RCC 7860 (cell line): ENCODE measurements around the gene DDX23.

Experiments
- DNase-seq: peaks from one replicate; pipeline ENCODE4 v3.0.0-alpha.2; 2015; ENCODE audit warnings: low spot score
- FAIRE-seq: peaks from 2 replicates; lab custom pipeline; 2012; peaks lifted over from hg19 to GRCh38; lab: Jason Lieb, UNC

Gene DDX23

DNA sequence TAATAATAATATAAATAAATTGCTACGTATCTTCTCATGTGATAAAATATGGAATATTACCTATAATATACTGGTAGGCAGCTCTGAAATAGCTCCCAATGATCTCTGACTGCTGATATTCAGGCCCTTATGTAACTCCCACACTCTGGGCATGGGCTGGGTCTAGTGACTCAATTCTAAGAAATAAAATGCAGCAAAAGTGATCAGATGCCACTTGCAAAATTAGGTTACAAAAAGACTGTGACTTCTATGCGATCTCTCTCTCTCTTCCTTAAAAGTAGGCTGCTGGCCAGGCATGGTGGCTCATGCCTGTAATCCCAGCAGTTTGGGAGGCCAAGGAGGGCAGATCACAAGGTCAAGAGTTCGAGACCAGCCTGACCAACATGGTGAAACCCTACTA, 44.0 kb downstream of the DDX23 start:
- FAIRE-seq (no peak), DNase-seq (no peak)

DNA sequence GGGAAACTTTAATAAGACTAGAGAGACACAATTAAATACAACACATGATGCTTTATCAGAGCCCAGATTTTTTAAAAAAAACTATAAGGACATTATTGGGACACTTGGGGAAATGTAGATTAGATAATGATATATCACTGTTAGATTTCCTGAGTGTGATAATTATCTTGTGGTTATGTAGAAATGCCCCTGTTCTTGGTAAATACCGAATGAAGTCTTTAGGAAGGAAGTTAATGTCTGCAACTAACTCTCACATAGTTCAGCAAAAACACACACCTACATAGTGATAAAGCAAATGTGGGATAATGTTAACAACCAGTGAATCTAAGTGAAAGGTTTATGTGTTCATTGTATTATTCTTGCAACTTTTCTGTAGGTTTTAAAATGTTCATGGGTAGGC, 48.3 kb downstream of the DDX23 start:
- DNase-seq (no peak), FAIRE-seq (no peak)

DNA sequence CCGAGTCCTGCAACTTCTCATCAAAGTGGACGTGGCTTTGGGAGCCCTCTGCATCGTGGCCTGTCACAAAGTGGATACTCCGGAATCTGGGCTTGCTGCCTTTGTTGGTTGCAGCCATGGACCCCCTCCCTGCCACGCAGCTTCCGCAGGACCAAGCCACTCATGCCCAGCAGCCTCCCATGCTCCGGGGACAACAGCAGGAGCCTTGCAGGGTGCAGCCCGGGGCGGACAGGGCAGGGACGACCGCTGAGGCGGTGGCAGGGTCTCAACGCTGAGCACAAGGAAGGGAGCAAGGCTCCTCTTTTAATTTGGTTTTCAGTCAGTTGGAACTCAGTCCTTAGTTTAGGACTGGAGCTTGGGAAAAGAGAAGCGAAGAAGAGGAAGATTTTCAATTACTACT, 51.0 kb downstream of the DDX23 start:
- DNase-seq (no peak), FAIRE-seq (no peak)

DNA sequence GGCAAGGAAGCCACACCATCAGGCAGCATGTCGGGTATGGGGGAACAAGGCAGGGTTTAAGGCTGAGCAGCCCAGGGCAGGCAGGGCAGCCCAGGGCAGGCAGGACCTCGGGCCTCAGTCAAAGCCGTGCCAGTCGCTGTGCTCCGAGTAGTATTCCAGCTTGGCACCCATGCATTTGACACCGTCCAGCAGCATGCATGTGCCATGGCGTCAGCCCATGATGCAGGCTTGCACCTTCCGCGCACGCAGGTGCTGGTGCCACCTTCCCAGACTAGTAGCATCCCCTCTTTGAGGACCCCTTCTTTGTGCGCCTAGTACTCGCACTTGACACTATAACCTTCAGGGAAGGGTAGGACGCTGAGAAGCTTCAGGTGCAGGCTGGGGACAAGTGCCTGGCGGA, 51.5 kb downstream of the DDX23 start:
- FAIRE-seq (no peak), DNase-seq (no peak)

DNA sequence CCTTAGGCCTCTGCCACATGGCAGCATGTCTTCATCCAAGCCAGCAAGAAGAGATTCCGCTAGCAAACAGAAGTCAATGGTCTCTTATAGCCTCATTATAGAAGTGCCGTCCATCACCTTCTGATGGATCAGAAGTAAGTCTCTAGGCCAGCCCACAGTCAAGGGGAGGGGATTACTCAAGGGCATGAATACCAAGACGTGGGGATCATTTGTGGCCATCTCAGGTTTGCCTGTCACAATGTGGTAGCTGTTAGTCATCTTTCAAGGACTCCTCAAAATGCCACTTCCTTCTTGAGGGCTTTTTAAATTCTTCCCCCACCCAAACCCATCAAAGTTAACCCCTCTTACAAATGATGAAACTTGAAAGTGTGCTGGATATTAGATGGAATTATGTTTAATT, 55.0 kb downstream of the DDX23 start:
- no peak for DNase-seq
- no peak for FAIRE-seq

DNA sequence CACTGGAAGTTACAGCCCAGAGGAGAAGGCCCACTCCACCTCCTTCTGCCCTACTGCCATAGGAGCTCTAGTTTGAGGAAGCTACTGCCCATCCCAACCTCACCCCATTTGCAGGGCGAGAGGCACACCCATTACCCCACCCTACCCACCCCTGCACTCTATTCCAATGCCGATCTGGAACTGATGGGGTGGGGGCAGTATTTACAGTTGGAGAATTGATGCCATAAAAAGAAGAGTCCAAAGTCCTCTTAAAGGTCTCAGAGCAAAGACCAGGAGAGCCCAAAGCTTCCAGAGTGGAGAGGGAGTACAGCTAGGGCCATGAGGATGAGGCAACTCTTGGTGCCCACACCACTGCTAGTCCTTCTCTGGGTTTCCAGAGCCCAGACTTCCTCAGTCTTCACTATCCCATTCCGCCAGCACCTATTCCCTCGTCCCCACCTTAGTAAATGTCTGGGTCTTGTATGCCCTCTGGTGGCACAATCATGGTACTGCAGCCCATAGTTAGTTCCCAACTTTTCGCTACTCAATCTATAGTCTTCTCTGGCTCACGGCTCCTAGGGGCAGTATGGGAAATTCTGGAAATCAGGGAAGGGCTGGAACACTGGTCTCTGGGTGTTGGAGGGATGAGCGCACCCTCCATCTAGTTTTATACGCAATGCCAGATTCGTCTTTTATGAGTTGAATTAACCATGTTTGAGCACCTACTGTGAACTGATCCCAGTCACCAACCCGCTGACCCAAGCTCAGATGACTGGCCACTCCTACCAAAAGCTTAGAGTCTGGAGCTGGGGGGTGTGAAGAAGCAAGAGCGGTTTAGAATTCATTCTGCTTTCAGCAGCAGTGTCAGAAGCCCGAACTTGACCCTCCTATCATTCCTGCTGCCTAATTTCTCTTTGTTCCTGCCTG, 56.2 kb downstream of the DDX23 start:
- peak; percentile 56 for DNase-seq

DNA sequence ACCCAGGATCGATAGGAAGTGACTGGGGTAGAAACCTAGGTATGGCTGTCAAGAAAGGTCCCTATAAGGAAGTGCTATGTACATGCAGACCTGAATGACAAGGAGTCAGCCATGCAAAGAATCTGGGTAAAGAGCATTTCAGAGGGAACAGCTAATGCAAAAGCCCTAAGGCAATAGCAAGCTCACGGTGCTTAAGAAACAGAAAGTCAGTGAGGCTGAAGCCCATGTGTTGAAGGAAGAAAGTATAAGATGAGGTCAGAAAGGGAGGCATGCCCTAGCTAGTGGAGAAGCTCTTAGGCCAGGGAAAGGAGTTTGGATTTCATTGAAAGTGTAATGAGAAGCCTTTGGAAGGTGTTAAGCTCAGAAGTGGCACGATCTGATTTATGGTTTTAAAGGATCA, 57.1 kb downstream of the DDX23 start:
- no peak for FAIRE-seq

More for the DNA sequence above, 56.2 kb downstream of the DDX23 start:
- FAIRE-seq: peak; percentile 60

DNA sequence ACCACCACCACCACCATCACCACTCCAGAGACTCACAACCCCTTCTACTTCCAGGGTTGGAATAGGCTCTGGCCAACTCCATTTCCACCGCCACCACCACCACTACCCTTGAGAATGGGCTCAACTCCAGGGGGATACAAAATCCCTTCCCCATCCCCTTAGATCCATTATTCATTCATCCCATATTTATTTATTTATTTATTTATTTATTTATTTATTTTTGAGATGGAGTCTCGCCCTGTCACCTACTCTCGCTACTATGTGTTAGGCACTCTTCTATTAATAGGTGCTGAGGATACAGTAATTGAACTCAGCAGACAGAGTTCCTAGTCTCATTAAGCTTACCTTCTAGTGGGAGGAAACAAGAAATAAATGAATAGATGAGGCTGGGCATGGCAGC, 58.3 kb downstream of the DDX23 start:
- FAIRE-seq: no peak
- no peak for DNase-seq

More for the DNA sequence above, 57.1 kb downstream of the DDX23 start:
- peak; percentile 5 for DNase-seq

DNA sequence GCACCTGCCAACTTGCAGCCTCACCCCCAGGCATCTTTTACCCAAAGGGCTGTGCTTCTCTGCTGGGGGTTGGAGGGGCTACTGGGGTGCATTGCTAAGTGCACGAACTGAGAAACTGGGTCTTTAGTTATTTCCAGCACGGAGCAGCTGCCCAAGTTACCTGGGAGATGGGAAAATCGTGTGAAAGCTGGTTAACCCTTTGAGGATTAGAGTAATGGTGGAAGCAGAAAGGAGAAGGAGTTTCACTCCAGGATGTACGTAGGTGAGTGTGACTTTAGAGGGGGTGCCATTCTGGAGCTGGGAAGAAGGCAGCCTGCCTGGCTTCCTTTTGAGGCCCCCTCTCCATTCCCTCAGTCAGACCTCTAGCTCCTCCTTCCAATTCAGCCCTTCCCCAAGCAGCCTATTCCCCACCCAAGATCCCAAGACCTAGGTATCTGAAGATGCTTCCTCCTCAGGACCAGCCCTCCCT, 62.1 kb downstream of the DDX23 start:
- FAIRE-seq (no peak), DNase-seq (no peak)

DNA sequence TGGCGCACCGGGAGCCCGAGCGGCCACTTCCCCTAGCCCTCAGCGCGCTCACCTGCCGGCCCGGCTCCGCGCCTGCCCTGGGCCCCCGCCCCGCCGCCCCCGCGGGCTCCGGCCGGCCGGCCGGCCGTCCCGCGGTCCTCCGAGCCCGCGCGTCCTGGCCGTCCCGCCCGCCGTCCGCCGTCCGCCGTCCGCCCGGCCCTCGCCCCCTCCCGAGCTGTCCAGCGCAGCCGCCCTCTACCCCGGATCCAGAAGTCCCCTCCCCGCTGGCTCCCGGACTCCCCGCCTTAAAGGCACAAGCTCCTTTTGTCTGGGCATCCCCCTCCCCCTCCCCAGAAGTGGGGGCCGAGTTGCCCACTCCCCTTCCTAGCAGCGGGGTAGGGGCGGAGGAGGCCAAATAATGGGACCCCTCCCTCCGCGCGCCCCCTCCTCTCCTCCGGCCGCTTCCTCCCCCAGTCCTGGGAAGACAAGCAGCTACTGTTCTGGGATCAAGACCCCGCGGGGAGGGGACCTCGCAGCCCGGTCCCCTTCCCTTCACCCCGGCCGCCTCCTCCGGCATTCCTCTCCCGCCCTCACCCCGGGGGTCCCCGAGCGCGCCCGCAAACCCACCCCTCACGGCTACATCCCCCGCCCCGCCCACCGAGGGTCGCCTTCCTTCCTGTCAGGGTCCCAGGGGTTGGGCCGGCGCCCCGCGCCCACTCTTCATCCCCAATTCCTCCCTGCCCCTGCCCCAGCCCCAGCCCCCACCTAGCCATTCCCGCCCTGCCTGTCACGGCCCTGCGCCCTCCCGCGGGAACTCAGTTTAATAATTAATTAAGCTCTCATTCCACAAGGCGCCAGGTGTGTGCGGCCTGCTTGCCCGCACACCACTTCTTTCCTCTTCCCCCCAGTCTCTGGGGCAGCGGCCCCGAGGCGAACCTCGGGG, 62.8 kb downstream of the DDX23 start, which contains the start of gene ADCY6:
TSS of gene ADCY6 (minus strand) at position 236 of the 922 bp plus-strand sequence. CDS start 5,655 bp downstream, outside the sequence.
- DNase-seq: peak; percentile 31
- FAIRE-seq: no peak

DNA sequence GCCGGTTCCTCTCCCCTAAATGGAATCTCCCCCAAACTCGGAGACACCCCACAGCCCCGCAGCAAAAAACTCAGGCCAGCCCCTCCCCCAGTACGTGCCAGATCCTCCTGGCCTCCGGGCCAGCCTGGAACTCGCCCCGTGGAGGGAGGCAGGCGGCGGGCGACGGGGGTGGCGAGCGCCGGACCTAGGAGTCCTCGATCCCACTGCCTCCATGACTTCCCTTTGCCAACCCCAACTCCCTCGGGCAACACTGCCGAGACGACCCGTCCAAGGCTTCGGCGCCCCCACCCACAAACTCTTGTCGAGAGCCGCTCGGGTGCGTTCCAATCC, 63.5 kb downstream of the DDX23 start:
- DNase-seq (no peak), FAIRE-seq (no peak)

DNA sequence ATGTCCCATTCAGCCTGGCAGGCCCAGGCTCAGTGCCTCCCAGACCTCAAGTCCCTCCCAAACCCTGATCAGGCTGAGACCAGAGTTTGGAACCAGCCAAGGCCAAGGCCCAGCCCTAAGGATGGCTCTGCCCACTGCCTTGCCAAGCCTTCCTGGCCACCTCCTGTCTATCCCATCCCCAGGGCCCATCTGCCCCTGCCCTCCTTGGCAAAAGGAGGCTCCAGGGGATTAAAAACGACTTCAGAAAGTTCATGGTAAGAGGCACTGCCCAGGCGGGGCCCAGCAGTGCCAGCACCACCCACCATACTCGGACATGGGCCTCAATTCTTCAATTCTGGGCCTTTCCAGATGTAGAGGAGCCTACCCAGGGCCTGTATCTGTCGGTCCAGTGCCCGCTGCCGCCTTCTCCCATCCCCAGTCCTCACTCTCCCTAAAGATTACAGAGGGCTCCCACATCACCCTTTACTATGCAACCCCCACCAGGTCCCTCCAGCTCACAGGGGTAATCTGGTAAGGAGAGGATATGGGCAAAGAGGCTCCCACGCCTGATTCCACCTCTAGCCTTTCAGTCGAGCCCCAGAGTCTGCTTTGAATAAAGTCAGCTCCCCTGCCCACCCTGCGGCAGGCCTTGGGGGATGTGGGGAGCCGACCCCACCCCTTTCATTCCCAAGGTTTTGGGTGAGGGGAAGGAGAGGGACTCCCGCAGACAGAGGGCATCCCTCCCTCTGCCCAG, 64.0 kb downstream of the DDX23 start:
- DNase-seq (no peak), FAIRE-seq (no peak)

DNA sequence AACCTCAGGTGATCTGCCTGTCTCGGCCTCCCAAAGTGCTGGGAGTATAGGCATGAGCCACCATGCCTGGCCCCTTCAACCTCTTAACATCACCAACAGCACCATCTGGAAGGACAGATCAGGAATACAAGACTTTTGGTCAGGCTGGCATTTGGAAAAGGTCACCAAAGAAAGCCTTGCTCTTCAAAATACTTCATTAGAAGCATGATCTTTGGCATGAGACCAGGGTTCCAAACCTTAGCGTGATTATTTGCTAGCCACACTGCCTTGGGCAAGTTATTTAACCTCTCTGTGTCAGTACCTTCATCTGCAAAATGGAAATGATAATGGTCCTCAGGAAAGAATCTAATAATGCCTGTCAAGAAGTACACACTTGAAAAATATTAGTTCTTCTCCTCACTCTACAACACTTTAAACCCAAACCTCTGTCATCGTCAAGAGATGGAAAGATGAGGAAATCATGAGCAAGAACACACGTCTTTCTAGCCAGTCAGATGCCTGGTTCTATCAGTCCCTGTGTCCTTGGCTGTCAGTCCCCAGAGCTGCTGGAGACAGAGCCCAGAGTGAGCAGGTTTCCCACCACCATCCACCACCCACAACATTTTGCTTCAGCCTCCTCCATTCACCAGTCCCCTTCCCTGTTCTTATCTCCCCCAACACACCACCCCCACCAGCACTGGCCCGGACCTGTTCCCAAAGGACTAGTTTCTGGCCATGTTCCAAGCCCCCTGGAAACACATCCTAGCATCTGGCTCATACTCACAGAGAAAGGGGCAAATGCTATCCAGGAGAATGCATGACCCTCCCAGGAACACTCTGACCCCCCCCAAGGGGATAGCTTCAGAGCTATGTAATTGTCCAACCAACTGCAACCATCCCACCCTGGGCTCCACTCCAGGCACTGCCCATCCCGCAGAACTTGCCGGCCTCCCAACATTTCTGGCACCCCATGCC, 65.1 kb downstream of the DDX23 start:
- no peak for DNase-seq
- FAIRE-seq: no peak

DNA sequence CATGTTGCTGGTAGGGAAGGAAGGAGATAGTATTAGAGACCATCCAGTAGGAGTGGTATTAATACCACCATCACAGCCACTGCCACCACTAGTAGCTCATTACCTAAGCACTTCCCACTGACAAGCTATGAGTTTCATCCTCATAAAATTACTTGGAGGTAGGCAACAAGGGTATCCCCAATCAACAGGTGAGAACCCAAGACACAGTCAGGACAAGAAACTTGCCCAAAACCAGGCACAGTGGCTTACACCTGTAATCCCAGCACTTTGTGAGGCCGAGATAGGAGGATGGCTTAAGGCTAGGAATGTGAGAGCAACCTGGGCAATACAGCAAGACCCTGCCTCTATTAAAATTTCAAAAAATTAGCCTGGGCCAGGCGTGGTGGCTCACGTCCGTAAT, 68.5 kb downstream of the DDX23 start:
- FAIRE-seq (no peak), DNase-seq (no peak)

DNA sequence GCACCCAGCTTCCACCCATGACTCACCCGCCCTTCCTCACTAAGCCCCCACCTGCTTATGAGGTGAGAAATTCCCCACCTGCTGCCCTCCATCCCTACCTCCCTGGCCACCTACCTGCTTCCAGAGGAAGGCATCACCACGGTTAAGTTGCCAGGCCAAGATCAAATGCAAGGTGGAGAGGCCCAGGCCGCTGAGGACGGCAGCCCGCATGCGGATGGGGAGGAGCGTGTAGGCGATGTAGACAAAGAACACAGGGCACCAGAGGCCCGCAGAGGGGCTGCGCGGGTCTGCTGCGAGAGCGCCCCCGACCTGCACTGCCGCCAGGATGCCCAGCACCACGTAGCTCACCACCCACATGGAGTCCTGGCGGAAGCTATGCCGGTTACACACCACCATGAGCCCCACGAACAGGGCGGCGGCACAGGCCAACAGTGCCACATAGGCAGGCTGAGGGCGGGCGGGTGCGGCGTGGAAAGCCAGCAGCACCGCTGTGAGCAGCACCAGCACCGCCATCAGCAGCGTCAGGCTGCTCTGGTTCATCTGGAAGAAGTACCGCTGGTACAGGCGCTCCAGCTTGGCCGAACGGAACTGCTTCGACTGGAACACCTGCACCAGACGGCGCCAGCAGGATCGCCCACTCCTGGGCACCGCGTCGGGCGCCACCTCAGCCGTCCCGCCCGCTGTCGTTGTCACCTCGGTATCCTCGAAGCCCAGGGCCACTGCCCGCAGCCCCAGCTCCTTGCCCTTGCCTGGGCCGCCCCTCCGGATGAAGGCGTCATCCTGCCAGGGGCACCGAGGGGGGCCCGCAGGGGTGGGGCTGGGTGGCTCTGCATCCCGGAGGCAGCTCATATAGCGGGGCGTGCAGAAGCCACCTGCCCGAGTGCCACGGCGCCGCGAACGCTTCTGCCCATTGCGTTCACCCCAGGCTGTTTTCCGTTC, 69.2 kb downstream of the DDX23 start:
- DNase-seq (no peak), FAIRE-seq (no peak)

DNA sequence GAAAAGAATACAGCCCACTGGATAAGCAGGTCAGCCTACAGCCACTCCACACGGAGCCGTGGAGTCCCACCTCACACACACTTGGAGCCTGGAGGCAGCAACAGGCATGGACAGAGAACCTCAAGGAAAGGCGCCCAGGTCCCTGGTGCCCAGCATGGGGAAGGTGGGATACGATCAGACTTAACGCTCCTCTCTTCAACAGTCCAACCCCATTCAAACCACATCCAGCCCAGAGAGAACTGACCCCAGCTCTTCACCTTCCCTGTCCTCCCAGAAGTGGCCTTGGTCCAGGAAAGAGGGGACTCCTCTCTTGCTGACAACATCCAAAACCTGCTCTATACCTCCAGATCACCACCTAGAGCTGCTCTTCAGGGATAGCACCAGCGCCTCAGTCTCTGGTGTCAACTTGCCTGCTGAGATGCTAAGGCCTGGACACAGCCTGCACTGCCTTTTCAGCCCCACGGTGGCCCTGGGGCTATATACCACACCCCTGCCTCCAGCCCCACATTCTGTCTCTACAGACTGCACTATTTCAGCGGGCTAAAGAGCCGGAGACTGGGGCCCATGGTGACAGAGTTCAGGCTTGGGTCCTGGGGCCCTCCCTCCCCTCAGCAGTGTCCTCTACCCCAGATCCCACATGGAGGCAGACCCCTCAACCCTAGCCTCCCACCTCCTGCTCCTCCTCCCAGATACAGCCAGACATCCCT, 70.1 kb downstream of the DDX23 start:
- no peak for FAIRE-seq
- no peak for DNase-seq

DNA sequence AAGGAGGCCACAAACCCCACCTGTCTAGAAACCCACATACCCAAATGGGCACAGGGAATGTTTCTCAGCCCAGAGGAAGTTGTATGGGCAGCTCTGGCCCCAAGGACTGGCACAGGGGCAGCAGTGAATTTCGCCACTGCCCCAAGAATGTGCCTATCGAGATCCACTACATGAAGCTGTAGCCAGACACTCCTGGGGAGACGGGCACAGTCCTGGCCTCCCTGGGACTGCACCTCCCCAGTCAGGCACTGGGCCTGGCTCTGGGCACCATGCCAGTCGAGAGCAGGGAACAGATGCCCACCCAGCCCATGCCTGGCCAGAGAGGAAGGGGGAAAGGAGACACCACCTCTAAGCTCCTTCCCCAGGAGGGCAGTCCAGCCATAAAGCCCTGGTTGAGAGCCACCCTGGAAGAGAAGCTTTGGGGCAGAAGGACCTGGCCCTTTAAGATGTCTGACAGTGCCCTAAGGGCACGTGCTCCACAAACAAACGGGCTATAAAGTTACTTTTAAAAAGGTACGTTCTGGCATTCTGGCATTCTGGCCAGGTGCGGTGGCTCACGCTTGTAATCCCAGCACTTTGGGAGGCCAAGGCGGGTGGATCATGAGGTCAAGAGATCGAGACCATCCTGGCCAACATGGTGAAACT, 71.5 kb downstream of the DDX23 start:
- FAIRE-seq (no peak), DNase-seq (no peak)

DNA sequence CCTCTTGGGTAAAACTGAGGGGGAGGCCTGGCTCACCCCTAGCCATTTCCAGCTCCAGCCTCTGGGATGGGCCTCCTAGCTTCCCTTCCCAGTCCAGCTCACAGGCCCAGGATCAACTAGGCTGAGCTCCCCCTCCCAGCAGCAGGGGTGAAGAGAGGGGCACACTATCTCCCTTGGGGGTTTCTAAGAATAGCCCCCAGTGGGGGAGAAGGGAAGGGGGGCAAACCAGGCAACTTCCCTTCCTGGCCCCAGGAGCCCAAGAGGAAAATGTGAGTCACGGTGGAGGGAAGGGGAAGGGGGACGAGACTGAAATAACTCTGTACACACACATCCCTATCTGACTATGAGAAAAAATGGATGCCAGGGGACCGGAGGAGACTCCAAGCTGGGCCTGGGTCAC, 72.1 kb downstream of the DDX23 start:
- DNase-seq (no peak), FAIRE-seq (no peak)
